Esophagus (tissue), 2 donors: ENCODE measurements around the gene KSR1. TPM values are rescaled to one million over a fixed set of nuclear protein-coding genes. Genes with fewer than 3 reads are reported as not detected.
A peak's percentile ranks its signal among the peaks of the same experiment; 100 is the strongest.
"Not testable (repeated sequence)": the region's sequence is repeated elsewhere in the genome, so short reads cannot be mapped to it uniquely, and the experiment has no call there.

Experiments
- H3K27ac ChIP-seq, 2 donors: one replicate each; pipeline ENCODE4 v1.5.1; 2013; ENCODE audit warnings: low read depth in 2 of 2, mild to moderate bottlenecking in 2 of 2, inconsistent platforms in 1 of 2, low read length in 1 of 2, moderate library complexity in 1 of 2
- H3K27me3 ChIP-seq, 2 donors: one replicate each; pipeline ENCODE4 v1.6.1; 2013; ENCODE audit warnings: low read length in 2 of 2, control low read depth in 1 of 2, mild to moderate bottlenecking in 1 of 2; ENCODE audit not compliant: insufficient read depth in 2 of 2, control insufficient read depth in 1 of 2
- H3K36me3 ChIP-seq, 2 donors: one replicate each; pipeline ENCODE4 v1.6.1; 2013; ENCODE audit warnings: low read length in 1 of 2; ENCODE audit not compliant: control insufficient read depth in 2 of 2, insufficient read depth in 2 of 2
- H3K4me1 ChIP-seq, 2 donors: one replicate each; pipeline ENCODE4 v1.6.1; 2013; ENCODE audit warnings: low read length in 1 of 2; ENCODE audit not compliant: control insufficient read depth in 2 of 2, insufficient read depth in 2 of 2
- H3K4me3 ChIP-seq, 2 donors: one replicate each; pipeline ENCODE4 v1.5.1; 2013; ENCODE audit warnings: low read length in 2 of 2, mild to moderate bottlenecking in 2 of 2, low read depth in 1 of 2, moderate library complexity in 1 of 2
- H3K9me3 ChIP-seq, 2 donors: one replicate each; pipeline ENCODE4 v1.6.1; 2013; ENCODE audit warnings: mild to moderate bottlenecking in 2 of 2, low read depth in 1 of 2, low read length in 1 of 2, moderate library complexity in 1 of 2; ENCODE audit not compliant: control insufficient read depth in 2 of 2, insufficient read depth in 1 of 2
- WGBS, 2 donors: extraction: QIAGEN DNeasy Blood & Tissue Kit; methylation state at CpG; one replicate each; pipeline ENCODE4 v1.1.7; 2013; 5-methylcytosine and 5-hydroxymethylcytosine counted together
- polyA plus RNA-seq, 2 donors: library from polyadenylated mRNA; stranded (reverse); fragments of 200-250 nt; gene quantifications; one replicate each; pipeline ENCODE4 v1.2.3, GENCODE V29; 2013
- donor health status: healthy with polysubstance abuse.
- donor health status: Bipolar disorder and iron deficiency.

The KSR1 gene
- polyA plus RNA-seq = 10 to 100 TPM; 35.3 to 52.4 TPM

DNA sequence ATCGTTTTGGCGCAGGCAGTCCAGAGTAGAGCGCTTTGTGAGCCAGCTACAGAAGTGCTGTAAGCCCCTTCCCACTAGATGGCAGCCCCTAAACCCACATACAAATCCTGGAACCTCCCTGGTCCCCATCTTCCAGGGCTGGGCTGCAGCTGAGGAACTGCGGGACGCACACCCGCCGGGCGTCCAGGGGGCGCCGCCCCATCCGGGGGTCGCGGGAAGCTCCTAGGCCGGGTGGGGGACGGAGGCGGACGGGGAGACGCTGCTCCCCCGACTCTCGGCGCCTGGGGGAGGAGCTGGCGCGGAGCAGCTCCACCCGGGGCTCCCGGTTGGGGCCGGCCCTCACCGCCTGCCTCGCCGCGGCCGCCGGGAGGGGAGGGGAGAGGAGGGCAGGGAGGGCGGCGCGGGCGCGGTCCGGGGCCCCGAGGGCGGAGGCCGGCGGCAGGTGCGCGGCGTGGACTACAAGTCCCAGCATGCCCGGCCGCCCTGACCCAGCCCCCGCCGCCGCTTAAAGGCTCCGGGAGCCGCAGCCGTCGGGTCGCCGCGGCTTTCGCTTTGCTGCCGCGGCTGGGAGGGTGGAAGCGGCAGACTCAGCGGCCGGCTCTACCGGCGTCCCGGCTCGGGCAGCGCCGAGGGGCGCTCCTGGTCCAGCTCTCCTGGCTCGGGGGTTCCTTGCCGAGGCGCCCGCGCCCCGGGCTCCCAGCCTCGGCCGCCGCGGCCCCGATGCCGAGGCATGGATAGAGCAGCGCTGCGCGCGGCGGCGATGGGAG is at the start of gene KSR1:
TSS of gene KSR1 (plus strand) at position 535 of the 767 bp plus-strand sequence. CDS start at position 731, 196 bp downstream.
- WGBS, 2 donors = 1% methylated on average over 56 to 88 of the region's 88 CpGs
- H3K4me1 ChIP-seq = peaks cover 2 to 6% of the 10 kb centered on the region in 2 donors
- H3K9me3 ChIP-seq = no peaks in the 10 kb centered on the region

DNA sequence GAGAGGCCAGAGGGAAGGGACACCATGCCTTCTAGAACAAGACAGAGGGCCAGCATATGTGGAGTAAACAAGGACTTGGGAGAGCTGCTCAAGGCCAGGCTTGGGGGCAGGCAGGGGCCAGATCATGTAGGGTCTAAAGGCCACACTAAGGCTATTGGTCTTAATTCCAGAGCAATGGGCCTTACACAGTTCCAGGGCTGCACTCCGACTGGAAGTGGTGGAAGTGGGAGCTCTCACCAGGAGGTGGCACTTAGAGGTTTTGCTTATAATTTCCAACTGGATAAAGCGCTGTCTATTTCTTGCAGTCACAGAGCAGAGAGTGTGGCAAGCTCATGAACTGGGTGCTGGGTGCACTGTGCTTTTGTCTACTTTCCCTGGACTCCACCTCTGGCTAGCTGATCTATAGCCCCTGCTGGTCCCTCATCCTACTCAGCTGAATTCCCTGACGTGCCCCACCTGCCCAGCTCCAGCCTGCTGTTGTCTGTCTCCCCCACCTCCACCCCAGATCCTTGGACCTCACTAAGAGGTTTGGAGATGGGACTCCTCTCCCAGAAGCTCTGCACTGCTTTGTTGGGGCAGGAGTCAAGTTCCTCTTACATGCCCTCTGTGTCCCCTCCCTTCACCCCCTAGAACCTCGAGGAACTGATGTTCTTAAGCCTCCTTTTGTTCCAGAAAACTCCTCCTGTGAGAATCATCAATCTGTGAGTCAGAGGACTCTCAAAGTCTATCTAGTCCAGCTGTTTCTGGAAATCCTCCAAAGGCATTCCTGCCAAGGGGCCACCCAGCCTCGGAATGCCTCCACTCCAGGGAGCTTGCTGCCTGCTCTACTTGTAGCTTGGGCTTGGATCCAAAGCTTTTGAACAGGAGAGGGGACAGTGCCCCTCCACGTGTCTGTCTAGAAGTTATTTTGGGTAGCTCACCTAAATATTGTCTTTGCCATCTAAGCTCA is 48.1 kb upstream of the KSR1 start:
- Histone ChIP-seq H3K9me3 (no peaks in the 10 kb centered on the region), H3K4me3 (no peak overlapping the region), H3K4me1 (no peaks in the 10 kb centered on the region), H3K27me3 (no peaks in the 10 kb centered on the region), H3K27ac (no peak overlapping the region), H3K36me3 (no peaks in the 10 kb centered on the region)
- WGBS, 2 donors = 39 to 43% methylated on average over 6 of the region's 6 CpGs

More for the DNA sequence above, at the start of gene KSR1:
- Histone ChIP-seq H3K27ac (peak within 1 kb of the TSS; percentile 59 to 78), H3K27me3 (no peaks in the 10 kb centered on the region), H3K4me3 (peak within 1 kb of the TSS; percentile 76 to 80), H3K36me3 (no peaks in the 10 kb centered on the region)

DNA sequence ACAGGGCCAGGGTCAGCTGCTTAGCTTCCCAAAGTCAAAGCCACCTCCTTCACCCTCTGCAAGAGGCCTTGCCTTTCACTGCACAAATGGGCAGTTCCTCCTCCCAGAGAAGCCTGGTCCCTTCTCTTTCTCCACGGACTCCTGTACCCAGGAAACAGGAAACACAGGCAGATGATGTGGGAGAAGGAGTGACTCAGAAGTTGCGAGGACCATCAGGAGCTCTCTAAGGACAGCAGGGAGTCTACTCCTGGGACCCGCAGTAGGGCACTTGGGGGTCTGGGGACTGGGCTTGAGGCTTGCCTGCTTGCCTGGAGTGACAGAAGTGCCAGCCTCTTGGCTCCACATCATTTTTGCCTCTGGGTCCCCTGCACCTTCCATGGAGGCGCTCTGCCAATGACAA is 47.4 kb upstream of the KSR1 start:
- H3K36me3 ChIP-seq = no peaks in the 10 kb centered on the region
- H3K9me3 ChIP-seq = no peaks in the 10 kb centered on the region
- 65 to 70% methylated on average over 4 of the region's 4 CpGs for WGBS, 2 donors
- H3K4me3 ChIP-seq = no peak overlapping the region
- H3K4me1 ChIP-seq = no peaks in the 10 kb centered on the region
- no peaks in the 10 kb centered on the region for H3K27me3 ChIP-seq
- no peak overlapping the region for H3K27ac ChIP-seq

DNA sequence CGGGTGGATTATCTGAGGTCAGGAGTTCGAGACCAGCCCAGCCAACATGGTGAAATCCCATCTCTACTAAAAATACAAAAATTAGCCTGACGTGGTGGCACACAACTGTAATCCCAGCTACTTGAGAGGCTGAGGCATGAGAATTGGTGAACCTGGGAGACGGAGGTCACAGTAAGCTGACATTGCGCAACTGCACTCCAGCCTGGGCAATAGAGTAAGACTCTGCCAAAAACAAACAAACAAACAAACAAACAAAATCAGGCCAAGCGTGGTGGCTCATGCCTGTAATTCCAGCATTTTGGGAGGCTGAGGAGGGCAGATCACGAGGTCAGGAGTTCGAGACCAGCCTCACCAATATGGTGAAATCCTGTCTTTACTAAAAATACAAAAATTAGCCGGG is 44.1 kb upstream of the KSR1 start:
- not testable (repeated sequence) for H3K27me3 ChIP-seq, H3K4me3 ChIP-seq, H3K4me1 ChIP-seq, H3K36me3 ChIP-seq, H3K9me3 ChIP-seq, H3K27ac ChIP-seq
- WGBS, 2 donors = 81 to 85% methylated on average over 9 of the region's 9 CpGs

DNA sequence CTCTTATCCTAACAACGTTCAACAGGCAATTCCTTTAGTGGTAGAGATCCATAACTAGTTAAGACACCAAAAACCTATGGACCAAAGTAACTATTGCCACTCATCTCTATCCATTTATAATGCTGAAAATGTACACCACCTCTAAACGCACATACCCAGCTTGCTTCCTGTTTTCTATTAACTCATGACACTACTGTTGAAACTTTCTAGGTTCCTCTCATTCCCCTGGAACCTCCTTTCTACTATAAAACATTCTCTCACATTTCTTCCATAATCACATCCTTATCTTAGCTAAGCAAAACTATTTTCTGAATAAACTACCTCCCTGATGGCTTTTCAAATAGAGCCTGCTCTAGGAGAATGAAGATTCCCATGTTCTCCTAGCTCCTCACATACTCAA is 42.9 kb upstream of the KSR1 start:
- H3K27ac ChIP-seq = no peak overlapping the region
- H3K4me3 ChIP-seq = no peak overlapping the region
- H3K9me3 ChIP-seq = no peaks in the 10 kb centered on the region
- no peaks in the 10 kb centered on the region for H3K27me3 ChIP-seq
- H3K4me1 ChIP-seq = no peaks in the 10 kb centered on the region
- 44 to 54% methylated on average over 2 of the region's 2 CpGs for WGBS, 2 donors
- no peaks in the 10 kb centered on the region for H3K36me3 ChIP-seq

DNA sequence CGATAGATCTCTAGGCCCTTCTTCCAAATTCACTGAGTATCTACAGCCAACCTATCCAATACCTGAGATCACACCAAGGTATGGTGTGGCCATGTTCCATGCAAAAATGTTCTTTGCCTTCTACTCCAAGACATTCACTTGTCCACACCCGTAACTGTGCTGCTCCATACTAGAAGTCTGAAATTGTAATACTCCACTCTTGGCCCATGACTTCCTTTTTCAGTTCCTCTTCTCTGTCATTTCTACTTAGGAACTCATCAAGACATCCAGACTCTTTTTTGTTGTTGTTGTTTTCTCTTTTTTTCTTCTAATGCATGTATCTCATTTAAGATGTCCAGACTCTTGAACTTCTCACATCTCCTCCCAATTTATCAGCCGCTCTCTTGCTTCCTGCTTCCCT is 42.5 kb upstream of the KSR1 start:
- H3K27ac ChIP-seq = no peak overlapping the region
- no peak overlapping the region for H3K4me3 ChIP-seq
- H3K4me1 ChIP-seq = no peaks in the 10 kb centered on the region
- H3K9me3 ChIP-seq = no peaks in the 10 kb centered on the region
- no peaks in the 10 kb centered on the region for H3K36me3 ChIP-seq
- WGBS, 2 donors = 93 to 95% methylated on average over 3 of the region's 3 CpGs
- no peaks in the 10 kb centered on the region for H3K27me3 ChIP-seq

DNA sequence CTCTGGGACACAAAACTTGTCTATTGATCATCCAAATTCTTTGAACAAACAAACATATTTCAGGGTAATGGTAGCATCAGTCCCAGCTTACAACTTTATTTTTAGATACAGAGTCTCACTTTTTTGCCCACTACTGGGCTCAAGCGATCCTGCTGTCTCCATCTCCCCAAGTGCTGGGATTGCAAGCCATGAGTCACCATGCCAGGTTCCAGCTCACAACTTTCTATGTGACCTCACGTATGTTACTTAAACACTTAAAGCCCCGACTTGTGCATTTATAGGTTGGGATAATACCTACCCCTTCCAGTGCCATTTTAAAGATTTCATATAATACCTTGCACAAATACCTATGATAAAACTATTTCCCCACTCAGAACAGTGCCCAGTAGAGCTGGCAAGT is 42.0 kb upstream of the KSR1 start:
- H3K27me3 ChIP-seq = no peaks in the 10 kb centered on the region
- H3K9me3 ChIP-seq = no peaks in the 10 kb centered on the region
- H3K4me3 ChIP-seq = no peak overlapping the region
- H3K36me3 ChIP-seq = no peaks in the 10 kb centered on the region
- no peak overlapping the region for H3K27ac ChIP-seq
- H3K4me1 ChIP-seq = no peaks in the 10 kb centered on the region
- 75 to 76% methylated on average over 3 of the region's 3 CpGs for WGBS, 2 donors

DNA sequence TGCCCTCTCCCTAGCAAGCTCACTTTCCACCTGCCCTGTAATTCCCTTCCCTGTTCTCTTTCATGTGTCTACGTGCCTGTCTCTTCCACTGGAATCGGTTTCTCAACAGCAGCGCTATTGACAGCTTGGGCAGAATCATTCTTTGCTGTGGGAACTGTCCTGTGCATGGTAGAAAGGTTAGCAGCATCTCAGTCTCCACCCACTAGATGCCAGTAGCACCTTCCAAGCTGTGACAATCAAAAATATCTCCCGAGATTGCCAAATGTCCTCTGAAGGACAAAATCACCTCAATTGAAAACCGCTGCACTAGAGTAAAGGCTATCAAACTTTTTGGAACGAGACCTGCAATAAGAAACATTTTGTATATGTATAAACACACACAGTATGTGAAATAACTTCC is 41.6 kb upstream of the KSR1 start:
- 71 to 77% methylated on average over 6 of the region's 6 CpGs for WGBS, 2 donors

DNA sequence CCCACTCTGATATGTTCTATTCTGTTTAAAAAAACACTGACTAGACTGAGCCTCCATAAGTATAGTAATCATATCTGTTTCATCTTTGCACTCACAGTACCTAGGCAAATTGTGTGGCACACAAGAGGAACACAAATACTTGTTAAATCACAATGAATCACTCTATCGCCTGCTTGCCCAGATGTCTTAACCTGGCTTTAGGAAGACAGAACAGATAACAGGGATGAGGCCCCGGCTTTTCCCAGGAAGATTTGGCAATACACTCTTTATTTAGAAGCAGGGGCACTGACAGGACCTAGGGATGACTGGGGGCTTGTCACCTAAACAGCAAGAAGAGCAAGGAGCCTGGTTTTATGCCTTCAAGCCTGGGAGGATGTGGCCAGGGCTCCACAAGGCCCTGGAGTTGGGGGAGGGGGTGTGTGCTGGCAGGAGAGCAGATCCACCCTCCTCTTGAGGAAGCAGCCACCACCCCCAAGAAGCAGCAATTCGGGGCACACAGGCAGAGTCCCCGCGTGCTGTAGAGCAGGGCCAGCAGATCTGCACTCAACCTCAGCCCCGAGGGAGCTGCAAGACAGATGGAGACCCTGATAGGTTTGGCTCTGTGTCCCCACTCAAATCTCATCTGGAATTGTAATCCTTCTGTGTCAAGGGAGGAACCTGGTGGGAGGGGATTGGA is 41.0 kb upstream of the KSR1 start:
- no peaks in the 10 kb centered on the region for H3K9me3 ChIP-seq
- H3K4me1 ChIP-seq = no peaks in the 10 kb centered on the region
- no peak overlapping the region for H3K4me3 ChIP-seq
- H3K36me3 ChIP-seq = no peaks in the 10 kb centered on the region
- no peaks in the 10 kb centered on the region for H3K27me3 ChIP-seq
- 63 to 71% methylated on average over 6 of the region's 6 CpGs for WGBS, 2 donors
- no peak overlapping the region for H3K27ac ChIP-seq

More for the DNA sequence above, 41.6 kb upstream of the KSR1 start:
- no peak overlapping the region for H3K27ac ChIP-seq
- no peak overlapping the region for H3K4me3 ChIP-seq
- H3K27me3 ChIP-seq = no peaks in the 10 kb centered on the region
- H3K9me3 ChIP-seq = no peaks in the 10 kb centered on the region
- no peaks in the 10 kb centered on the region for H3K36me3 ChIP-seq
- H3K4me1 ChIP-seq = no peaks in the 10 kb centered on the region
